HUES48 (cell line): Measurements from ENCODE around the gene TMEM183A.

Experiments
- H3K27ac ChIP-seq: one replicate; pipeline ENCODE4 v1.7.0; 2013; ENCODE audit warnings: low read depth, low read length, inconsistent platforms
- H3K27me3 ChIP-seq: 2 replicates; pipeline ENCODE4 v1.6.1; 2013; ENCODE audit warnings: mild to moderate bottlenecking, low read length; ENCODE audit not compliant: control insufficient read depth, insufficient read depth
- H3K36me3 ChIP-seq: 2 replicates; pipeline ENCODE4 v1.6.1; 2013; ENCODE audit warnings: low read length; ENCODE audit not compliant: control insufficient read depth, insufficient read depth
- H3K4me1 ChIP-seq: 2 replicates; pipeline ENCODE4 v1.6.1; 2013; ENCODE audit warnings: mild to moderate bottlenecking, low read length; ENCODE audit not compliant: control insufficient read depth, insufficient read depth
- H3K4me3 ChIP-seq: 2 replicates; pipeline ENCODE4 v1.5.1; 2013; ENCODE audit warnings: mild to moderate bottlenecking, low read depth, low read length
- H3K9ac ChIP-seq: 2 replicates; pipeline ENCODE4 v1.6.1; 2013; ENCODE audit warnings: mild to moderate bottlenecking, low read depth, low read length, moderate library complexity
- H3K9me3 ChIP-seq: 2 replicates; pipeline ENCODE4 v1.6.1; 2013; ENCODE audit warnings: low read length; ENCODE audit not compliant: control insufficient read depth, insufficient read depth

Gene TMEM183A

GRCh38 chr1:203006948-203007871, at the start of gene TMEM183A:
Gene TMEM183A, plus strand, starts transcription at chr1:203007374. Its CDS starts 92 bp downstream, at chr1:203007466.
- H3K4me3 ChIP-seq = peak within 1 kb of the TSS; percentile 96
- H3K27ac ChIP-seq = peak within 1 kb of the TSS; percentile 97
- peaks cover 37% of the 10 kb centered on the region for H3K36me3 ChIP-seq
- H3K9ac ChIP-seq = peak within 1 kb of the TSS; percentile 99
- H3K9me3 ChIP-seq = no peaks in the 10 kb centered on the region
- H3K4me1 ChIP-seq = peaks cover 17% of the 10 kb centered on the region
- H3K27me3 ChIP-seq = no peaks in the 10 kb centered on the region

- H3K4me3 ChIP-seq = peak within 1 kb of the TSS; percentile 97
- no peaks in the 10 kb centered on the region for H3K27me3 ChIP-seq
- peaks cover 28% of the 10 kb centered on the region for H3K36me3 ChIP-seq
- peak within 1 kb of the TSS; percentile 87 for H3K27ac ChIP-seq
- peaks cover 16% of the 10 kb centered on the region for H3K4me1 ChIP-seq
- peak within 1 kb of the TSS; percentile 78 for H3K9ac ChIP-seq
- no peaks in the 10 kb centered on the region for H3K9me3 ChIP-seq
Measured at GRCh38 chr1:202957733-202958543, 49.2 kb upstream of the TMEM183A start, which contains the start of gene ADIPOR1. Gene ADIPOR1, minus strand, starts transcription at chr1:202958312. Its CDS starts 7,242 bp downstream, at chr1:202951070.

GRCh38 chr1:202958544-202959275, 48.5 kb upstream of the TMEM183A start:
- peaks cover 25% of the 10 kb centered on the region for H3K36me3 ChIP-seq
- peak overlapping the region; percentile 97 for H3K4me3 ChIP-seq
- H3K27me3 ChIP-seq = no peaks in the 10 kb centered on the region
- H3K9me3 ChIP-seq = no peaks in the 10 kb centered on the region
- peaks cover 16% of the 10 kb centered on the region for H3K4me1 ChIP-seq
- peak overlapping the region; percentile 77 for H3K9ac ChIP-seq
- H3K27ac ChIP-seq = no peak overlapping the region

GRCh38 chr1:202959276-202959620, 47.9 kb upstream of the TMEM183A start:
- H3K4me3 ChIP-seq = peak overlapping the region; percentile 97; the same call in 1 of the 2 replicates
- H3K9ac ChIP-seq = no peak overlapping the region
- H3K27me3 ChIP-seq = no peaks in the 10 kb centered on the region
- peaks cover 24% of the 10 kb centered on the region for H3K36me3 ChIP-seq
- H3K4me1 ChIP-seq = peaks cover 16% of the 10 kb centered on the region
- H3K27ac ChIP-seq = no peak overlapping the region
- no peaks in the 10 kb centered on the region for H3K9me3 ChIP-seq

GRCh38 chr1:202961220-202961880, 45.8 kb upstream of the TMEM183A start:
- peaks cover 25% of the 10 kb centered on the region; the same call in 1 of the 2 replicates for H3K36me3 ChIP-seq
- peaks cover 16% of the 10 kb centered on the region for H3K4me1 ChIP-seq
- H3K9me3 ChIP-seq = no peaks in the 10 kb centered on the region
- H3K4me3 ChIP-seq = no peak overlapping the region
- no peak overlapping the region for H3K27ac ChIP-seq
- no peaks in the 10 kb centered on the region for H3K27me3 ChIP-seq
- no peak overlapping the region for H3K9ac ChIP-seq

GRCh38 chr1:202964791-202965410, 42.3 kb upstream of the TMEM183A start:
- no peak overlapping the region for H3K9ac ChIP-seq
- peaks cover 23% of the 10 kb centered on the region; the same call in 1 of the 2 replicates for H3K36me3 ChIP-seq

GRCh38 chr1:202965422-202965821, 41.8 kb upstream of the TMEM183A start:
- Histone ChIP-seq H3K4me1 (no peaks in the 10 kb centered on the region), H3K9me3 (no peaks in the 10 kb centered on the region), H3K27ac (peak overlapping the region; percentile 61), H3K27me3 (peaks cover 8% of the 10 kb centered on the region; the same call in 1 of the 2 replicates), H3K9ac (no peak overlapping the region), H3K4me3 (no peak overlapping the region), H3K36me3 (peaks cover 23% of the 10 kb centered on the region; the same call in 1 of the 2 replicates)

More at GRCh38 chr1:202964791-202965410, 42.3 kb upstream of the TMEM183A start:
- peak overlapping the region; percentile 61 for H3K27ac ChIP-seq
- H3K9me3 ChIP-seq = no peaks in the 10 kb centered on the region
- H3K4me3 ChIP-seq = no peak overlapping the region
- no peaks in the 10 kb centered on the region for H3K4me1 ChIP-seq
- peaks cover 8% of the 10 kb centered on the region; the same call in 1 of the 2 replicates for H3K27me3 ChIP-seq

- Histone ChIP-seq H3K9ac (peak overlapping the region; percentile 72; the same call in 1 of the 2 replicates), H3K27me3 (peaks cover 8% of the 10 kb centered on the region; the same call in 1 of the 2 replicates), H3K4me1 (no peaks in the 10 kb centered on the region), H3K27ac (peak overlapping the region; percentile 45), H3K4me3 (peak overlapping the region; percentile 91), H3K36me3 (peaks cover 23% of the 10 kb centered on the region; the same call in 1 of the 2 replicates), H3K9me3 (no peaks in the 10 kb centered on the region)
Measured at GRCh38 chr1:202966006-202966898, 40.9 kb upstream of the TMEM183A start.

GRCh38 chr1:202967684-202968281, 39.4 kb upstream of the TMEM183A start:
- Histone ChIP-seq H3K27ac (peak overlapping the region; percentile 29), H3K9ac (peak overlapping the region; percentile 4; the same call in 1 of the 2 replicates), H3K4me1 (no peaks in the 10 kb centered on the region), H3K27me3 (peaks cover 8% of the 10 kb centered on the region; the same call in 1 of the 2 replicates), H3K4me3 (peak overlapping the region; percentile 78), H3K9me3 (no peaks in the 10 kb centered on the region), H3K36me3 (peaks cover 14% of the 10 kb centered on the region; the same call in 1 of the 2 replicates)
